NAMALWA (cell line): ENCODE data around the gene CCDC70.
A peak's percentile ranks its signal among the peaks of the same experiment; 100 is the strongest.
"Not testable (repeated sequence)": the region's sequence is repeated elsewhere in the genome, so short reads cannot be mapped to it uniquely, and the experiment has no call there.

Source experiments
- DNase-seq: peaks from one replicate; pipeline ENCODE4 v3.0.0-alpha.2; 2015; ENCODE audit warnings: low spot score

Gene CCDC70

DNA sequence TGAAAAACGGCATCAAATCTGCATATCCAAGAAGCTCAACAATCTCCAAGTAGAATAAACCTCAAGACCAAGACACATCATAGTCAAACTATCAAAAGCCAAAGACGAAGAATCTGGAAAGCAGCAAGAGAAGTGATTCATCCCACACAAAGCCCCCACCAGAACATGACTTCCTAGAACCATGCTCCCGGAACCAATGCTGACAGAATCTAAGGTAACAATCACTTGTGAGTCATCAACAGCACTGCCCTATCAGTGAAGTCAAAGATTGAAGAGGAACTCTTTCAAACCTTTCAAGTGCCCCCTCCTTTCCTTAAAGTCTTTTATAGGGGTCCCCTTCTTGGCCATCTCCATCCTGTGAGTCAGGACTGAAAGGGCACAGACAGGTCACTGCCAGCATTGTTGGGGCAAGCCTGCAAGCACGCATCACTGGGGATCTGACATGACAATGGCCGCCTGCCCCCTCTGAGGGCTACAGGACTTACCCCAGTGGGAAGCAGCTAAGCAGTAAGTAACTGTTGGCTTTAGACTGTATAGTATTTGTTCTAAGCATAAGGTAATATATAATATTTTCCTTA, at the start of gene CCDC70:
CCDC70 (plus strand) TSS at position 247 of the 578 bp plus-strand sequence. CDS start 3,443 bp downstream, outside the sequence.
- no peak for DNase-seq

- DNase-seq, result no peak
Measured at GRCh38 chr13:51814071-51814470, 47.7 kb upstream of the CCDC70 start.

GRCh38 chr13:51814825-51815650, 46.7 kb upstream of the CCDC70 start:
- peak; percentile 91 for DNase-seq

GRCh38 chr13:51815848-51816247, 45.9 kb upstream of the CCDC70 start:
- no peak for DNase-seq

DNA sequence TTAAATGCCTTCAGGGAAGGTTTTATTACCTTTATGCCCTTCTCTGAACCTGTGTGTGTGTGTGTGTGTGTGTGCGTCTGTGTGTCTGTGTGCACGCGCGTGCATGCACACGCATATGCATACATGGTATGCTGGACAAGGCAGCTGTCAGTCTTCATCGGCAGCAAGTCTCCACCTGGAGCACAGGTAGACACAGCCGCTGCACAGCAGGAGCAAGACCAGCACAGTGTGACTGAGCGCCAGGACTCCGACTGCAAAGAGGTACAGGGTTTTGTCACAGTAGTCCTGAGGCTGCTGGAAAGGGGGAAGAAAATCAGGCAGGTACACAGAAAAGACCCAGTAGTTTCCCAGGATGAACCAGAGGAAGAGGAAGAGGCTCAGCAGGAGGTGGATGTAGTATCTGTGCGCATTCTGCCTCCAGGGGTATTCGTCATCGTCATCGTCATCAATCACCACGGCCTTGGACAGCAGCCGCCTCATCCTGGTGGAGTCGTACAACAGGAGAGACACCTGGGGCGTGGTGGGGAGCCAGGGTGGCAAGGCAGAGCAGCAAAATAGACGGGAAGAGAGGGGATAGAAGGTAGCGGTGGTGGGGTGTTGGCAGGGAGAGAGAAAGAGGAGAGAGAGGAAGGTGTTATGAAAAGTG, 45.0 kb upstream of the CCDC70 start:
- DNase-seq, result no peak

- DNase-seq, result no peak
Measured at GRCh38 chr13:51817717-51818116, 44.1 kb upstream of the CCDC70 start.

GRCh38 chr13:51818276-51818675, 43.5 kb upstream of the CCDC70 start:
- no peak for DNase-seq

GRCh38 chr13:51818781-51819511, 42.8 kb upstream of the CCDC70 start:
- DNase-seq, result no peak

DNA sequence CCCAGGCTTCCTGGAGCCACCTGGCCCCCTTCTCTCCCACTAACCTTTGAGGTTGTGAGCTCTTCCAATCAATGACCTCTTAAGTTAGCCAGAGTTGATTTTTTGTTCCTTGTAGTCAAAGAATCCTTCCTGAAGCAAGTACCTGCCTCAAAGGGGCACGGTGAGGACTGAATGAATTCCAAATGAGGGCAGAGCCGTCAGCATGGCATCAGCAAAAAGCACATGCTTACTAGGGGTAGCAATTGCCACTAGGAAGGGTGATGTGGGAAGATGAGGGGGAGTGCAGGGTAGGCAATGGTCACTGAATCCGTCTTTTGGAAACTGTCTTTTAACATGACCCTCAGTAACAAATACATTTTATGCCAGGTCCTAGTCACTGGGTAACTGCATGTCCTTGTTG, 42.2 kb upstream of the CCDC70 start:
- no peak for DNase-seq

DNA sequence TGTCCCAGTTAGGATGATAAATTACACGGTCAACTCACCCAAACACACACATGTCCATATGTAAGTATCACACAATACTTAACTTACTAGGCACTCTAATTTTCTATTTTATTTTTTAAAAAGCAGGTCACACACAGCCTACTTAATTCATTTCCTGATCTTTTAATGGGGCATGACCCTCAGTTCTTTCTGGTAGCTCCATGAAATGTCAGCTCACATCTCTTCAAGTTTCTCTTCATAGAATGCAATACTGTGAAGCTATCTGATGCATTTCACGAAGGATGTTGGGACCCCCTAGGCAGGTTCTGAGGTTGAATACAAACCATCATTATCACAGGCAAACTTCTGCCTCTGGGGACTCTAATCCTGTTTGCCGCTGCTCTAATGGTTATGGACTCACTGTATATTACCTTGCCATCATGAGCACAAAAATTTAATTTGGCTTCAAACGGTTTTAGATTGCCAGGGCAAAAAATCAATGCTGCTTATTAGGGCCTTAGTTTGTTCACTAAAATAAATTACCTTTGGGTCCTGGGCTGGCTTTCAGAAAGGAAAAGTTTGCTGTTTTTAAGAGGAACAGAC, 41.7 kb upstream of the CCDC70 start:
- no peak for DNase-seq

DNA sequence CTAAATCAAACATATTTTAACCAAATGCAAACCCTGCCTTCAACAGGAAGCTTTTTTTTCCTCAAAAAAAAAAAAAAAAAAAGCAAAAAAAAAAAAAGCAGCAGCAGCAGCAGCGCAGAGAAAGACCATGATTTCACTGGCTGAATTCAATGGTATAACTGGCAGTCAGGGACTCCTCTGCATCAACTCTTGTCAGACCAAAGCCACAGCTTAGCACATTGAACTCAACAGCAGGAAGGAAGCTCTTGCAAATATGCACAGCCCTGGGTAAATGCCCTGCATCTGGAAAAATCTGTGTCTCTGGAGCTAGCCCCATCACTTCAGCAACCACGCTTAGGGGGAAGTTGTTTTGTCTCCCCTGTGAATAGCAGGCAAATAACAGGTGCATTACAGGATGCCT, 40.2 kb upstream of the CCDC70 start:
- DNase-seq, result peak; percentile 43

- DNase-seq, result no peak
Measured at GRCh38 chr13:51822106-51822815, 39.5 kb upstream of the CCDC70 start.

DNA sequence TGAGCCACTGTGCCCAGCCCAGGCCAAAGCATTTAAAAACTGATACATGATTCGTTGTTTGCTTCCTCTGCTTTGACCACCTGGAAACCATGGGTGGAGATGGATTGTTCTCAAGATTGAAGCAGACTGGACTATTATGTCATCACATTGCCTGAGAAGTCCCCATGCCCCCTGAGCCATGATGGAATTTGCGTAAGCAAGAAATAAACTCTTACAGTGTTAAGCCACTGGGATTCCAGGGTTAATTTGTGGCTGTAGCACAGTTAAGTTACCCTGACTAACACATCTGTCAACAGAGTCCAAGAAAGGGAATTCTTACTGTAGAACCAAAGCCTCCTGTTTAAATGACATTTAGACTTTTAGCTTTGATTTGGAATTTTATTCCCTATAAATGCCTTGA, 38.4 kb upstream of the CCDC70 start:
- DNase-seq, result no peak

- no peak for DNase-seq
Measured at GRCh38 chr13:51823863-51824262, 37.9 kb upstream of the CCDC70 start.

GRCh38 chr13:51824712-51825111, 37.1 kb upstream of the CCDC70 start:
- not testable (repeated sequence) for DNase-seq

GRCh38 chr13:51825165-51825592, 36.6 kb upstream of the CCDC70 start:
- no peak for DNase-seq

DNA sequence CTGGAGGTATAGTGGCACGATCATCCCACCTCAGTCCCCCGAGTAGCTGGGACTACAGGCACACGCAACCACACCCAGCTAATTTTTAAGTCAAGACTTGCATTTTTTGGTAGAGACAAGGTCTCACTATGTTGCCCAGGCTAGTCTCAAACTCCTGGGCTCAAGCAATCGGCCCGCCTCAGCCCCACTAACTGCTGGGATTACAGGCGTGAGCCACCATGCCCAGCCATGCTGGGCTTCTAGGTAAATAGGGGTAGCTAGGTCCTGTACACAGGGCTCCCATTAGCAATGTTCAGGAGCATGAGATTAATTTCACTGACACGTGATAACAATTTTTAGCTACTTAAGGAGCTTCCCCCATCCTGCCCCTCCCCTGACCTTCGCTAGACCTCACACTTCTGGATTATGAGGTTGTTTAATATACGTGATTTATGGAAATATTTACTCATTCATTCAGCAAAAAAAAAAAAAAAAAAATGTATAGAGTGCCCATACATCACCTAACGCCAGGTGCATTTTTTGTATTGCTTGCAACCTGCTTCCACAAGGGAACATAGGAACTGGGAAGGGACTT, 36.0 kb upstream of the CCDC70 start:
- no peak for DNase-seq

DNA sequence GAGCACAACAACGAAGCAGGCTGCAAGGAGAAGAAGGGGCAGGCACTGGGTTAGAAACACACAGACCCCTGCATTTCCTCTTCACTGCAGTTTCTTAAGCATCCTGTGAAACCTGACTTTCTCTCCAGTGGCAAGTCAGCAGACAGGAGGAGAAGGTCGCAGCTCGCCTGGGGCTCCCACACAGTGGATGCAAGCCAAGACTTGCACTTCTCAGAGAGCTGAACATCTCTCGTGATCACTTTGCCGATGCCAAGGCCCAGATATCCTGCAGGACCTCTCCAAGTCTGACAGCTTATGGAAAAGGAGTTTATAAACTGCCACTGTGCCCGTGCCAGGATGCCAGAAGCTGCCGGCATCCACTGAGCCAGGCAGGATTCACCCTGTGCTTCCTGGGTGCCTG, 35.2 kb upstream of the CCDC70 start:
- DNase-seq, result no peak

DNA sequence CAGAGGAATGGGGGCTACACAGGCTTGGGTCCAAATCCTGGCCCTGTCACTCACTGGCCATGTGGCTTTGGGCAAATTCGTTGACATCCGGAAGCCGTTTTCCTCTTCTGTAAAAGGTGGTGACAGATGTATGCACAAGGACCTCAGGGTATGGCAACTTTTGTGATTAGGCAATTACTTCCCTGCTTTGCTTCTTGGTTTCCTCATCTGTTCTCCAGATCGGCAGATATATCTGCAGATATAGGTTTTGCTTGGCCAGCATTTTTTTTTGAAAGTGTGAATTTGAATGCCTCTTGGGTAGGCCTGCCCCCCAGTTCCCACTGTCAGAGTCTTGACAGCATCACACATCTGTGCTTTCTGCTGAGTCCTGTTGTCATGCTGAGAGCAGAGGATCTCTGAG, 34.5 kb upstream of the CCDC70 start:
- no peak for DNase-seq

- DNase-seq, result peak; percentile 43
Measured at GRCh38 chr13:51828730-51829567, 32.8 kb upstream of the CCDC70 start.
